HG03460 (cell line): Measurements from ENCODE around the gene PDE4A.
"Not testable (repeated sequence)": the region's sequence is repeated elsewhere in the genome, so short reads cannot be mapped to it uniquely, and the experiment has no call there.

Experiments used
- ATAC-seq: cut with Tn5 transposase; IDR thresholded peaks from one replicate; pipeline ENCODE4 v1.9.1; 2021; ENCODE audit not compliant: unreplicated experiment

PDE4A gene

GRCh38 chr19:10461047-10461949 lies 41.0 kb downstream of the PDE4A start:
- ATAC-seq = peak; percentile 79

- not testable (repeated sequence) for ATAC-seq
Observed at GRCh38 chr19:10462042-10462441, 41.7 kb downstream of the PDE4A start.

- ATAC-seq = no peak
Observed at GRCh38 chr19:10462557-10462956, 42.2 kb downstream of the PDE4A start.

- ATAC-seq = no peak
Observed at GRCh38 chr19:10464456-10464855, 44.1 kb downstream of the PDE4A start.

GRCh38 chr19:10467104-10467706 lies 46.9 kb downstream of the PDE4A start:
- no peak for ATAC-seq

GRCh38 chr19:10468133-10468532 lies 47.8 kb downstream of the PDE4A start:
- no peak for ATAC-seq

GRCh38 chr19:10471909-10472308 lies 51.6 kb downstream of the PDE4A start:
- ATAC-seq = no peak

GRCh38 chr19:10473192-10473591 lies 52.9 kb downstream of the PDE4A start:
- no peak for ATAC-seq

- no peak for ATAC-seq
Observed at GRCh38 chr19:10474962-10475451, 54.7 kb downstream of the PDE4A start.

- ATAC-seq = no peak
Observed at GRCh38 chr19:10478476-10478875, 58.1 kb downstream of the PDE4A start.

GRCh38 chr19:10478903-10479384 lies 58.6 kb downstream of the PDE4A start:
- ATAC-seq = no peak

GRCh38 chr19:10486551-10486950 lies 66.2 kb downstream of the PDE4A start:
- ATAC-seq = no peak

GRCh38 chr19:10491472-10492047 lies 71.2 kb downstream of the PDE4A start:
- no peak for ATAC-seq

- no peak for ATAC-seq
Observed at GRCh38 chr19:10497371-10497770, 77.0 kb downstream of the PDE4A start.

- no peak for ATAC-seq
Observed at GRCh38 chr19:10499550-10500246, 79.4 kb downstream of the PDE4A start.

GRCh38 chr19:10500247-10500592 lies 79.9 kb downstream of the PDE4A start:
- ATAC-seq = no peak

- peak; percentile 31 for ATAC-seq
Observed at GRCh38 chr19:10501971-10502523, 81.7 kb downstream of the PDE4A start.

GRCh38 chr19:10502524-10503001 lies 82.2 kb downstream of the PDE4A start:
- peak; percentile 75 for ATAC-seq

GRCh38 chr19:10503002-10503789 lies 82.9 kb downstream of the PDE4A start, which contains the start of gene KEAP1:
KEAP1 (minus strand) TSS chr19:10503356; CDS start chr19:10500033, 3,323 bp downstream.
- peak; percentile 31 for ATAC-seq
